Measurements from ENCODE around the gene SNX21.

GRCh38 chr20:45880988-45881788, 47.6 kb downstream of the SNX21 start, which contains the start of gene ZSWIM1:
- no peak for TF ChIP-seq EZH2 (IDR thresholded peaks at IDR 0.05; ENCODE audit: borderline replicate concordance, low read length)
- TF ChIP-seq CTCF (IDR thresholded peaks at IDR 0.05; ENCODE audit: low read length) = no peak
